ENCODE data around the gene SLC2A8.

SLC2A8 gene

DNA sequence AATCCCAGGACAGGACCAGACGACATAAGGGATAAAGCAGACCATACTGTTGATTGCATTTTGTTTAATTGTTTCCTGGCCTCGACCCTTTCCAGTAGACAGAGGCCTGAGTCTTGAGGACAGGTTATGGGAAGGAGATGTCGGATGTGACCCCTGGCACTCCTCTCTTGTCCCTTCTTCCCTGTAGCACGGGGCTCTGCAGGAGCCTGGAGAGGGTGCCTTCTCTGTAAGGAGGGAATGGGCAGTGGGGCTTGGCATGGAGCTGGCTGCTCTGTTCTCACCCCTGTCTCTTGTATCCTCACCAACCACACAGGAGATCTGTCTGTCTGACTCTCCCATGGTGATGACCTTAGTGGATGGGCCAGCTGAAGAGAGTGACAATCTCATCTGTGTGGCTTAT is 40.1 kb upstream of the SLC2A8 start:
- TF ChIP-seq, protein P1, sequence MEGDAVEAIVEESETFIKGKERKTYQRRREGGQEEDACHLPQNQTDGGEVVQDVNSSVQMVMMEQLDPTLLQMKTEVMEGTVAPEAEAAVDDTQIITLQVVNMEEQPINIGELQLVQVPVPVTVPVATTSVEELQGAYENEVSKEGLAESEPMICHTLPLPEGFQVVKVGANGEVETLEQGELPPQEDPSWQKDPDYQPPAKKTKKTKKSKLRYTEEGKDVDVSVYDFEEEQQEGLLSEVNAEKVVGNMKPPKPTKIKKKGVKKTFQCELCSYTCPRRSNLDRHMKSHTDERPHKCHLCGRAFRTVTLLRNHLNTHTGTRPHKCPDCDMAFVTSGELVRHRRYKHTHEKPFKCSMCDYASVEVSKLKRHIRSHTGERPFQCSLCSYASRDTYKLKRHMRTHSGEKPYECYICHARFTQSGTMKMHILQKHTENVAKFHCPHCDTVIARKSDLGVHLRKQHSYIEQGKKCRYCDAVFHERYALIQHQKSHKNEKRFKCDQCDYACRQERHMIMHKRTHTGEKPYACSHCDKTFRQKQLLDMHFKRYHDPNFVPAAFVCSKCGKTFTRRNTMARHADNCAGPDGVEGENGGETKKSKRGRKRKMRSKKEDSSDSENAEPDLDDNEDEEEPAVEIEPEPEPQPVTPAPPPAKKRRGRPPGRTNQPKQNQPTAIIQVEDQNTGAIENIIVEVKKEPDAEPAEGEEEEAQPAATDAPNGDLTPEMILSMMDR (IDR thresholded peaks at IDR 0.05; ENCODE audit: insufficient read depth, low read depth, low read length, missing control alignments) = no peak
- no peak overlapping the region for H3K4me3 ChIP-seq (ENCODE audit: low read length)
- DNase-seq (ENCODE audit: low read depth) = no peak

DNA sequence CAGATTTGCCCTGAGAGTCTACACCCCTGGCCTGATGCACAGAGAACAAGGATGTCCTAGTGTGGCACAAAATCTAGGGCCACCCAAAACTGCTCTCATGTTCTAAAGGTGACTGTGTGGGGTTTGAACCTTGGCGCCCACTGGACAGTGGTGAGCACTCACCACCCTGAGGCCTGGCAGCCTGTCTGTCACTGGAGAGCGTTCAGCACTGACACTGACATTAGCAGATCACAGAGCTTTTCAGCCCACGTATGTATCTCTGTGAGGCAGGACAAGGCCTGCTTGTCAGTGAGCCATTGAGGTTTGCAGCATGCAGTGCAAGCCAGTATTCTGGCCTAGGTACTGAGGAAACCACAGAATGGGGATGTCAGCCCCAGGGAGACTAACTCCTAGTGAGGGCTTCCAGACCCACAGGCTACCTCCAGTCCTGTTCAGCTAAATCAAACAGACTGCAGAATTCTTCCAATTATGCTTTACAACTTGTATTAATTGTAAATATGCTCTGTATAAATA is 38.9 kb upstream of the SLC2A8 start:
- TF ChIP-seq, protein P1 (IDR thresholded peaks at IDR 0.05; ENCODE audit: insufficient read depth, low read depth, low read length, missing control alignments) = no peak
- no peak for DNase-seq (ENCODE audit: low read depth)
- H3K4me3 ChIP-seq (ENCODE audit: low read length) = no peak overlapping the region

DNA sequence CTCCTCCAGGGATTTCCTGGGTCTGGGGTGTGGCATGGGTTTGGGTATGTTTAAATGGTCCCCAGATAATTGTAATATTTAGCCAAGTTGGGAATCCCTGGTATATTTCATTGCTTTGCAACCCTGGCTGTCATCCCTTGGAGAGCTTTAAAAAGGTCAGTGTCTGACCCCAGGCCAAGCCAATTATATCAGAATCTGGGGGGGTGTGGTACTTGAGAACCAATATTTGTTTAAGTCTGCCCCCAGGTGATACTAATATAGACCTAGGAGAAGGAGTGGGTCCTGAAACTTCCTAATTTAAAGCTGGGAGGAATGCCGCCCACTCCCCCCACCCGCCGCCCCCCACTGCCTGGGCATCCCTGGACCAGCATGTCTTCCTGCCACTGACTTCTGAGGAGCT is 38.2 kb upstream of the SLC2A8 start:
- TF ChIP-seq, protein P1 (IDR thresholded peaks at IDR 0.05; ENCODE audit: insufficient read depth, low read depth, low read length, missing control alignments) = no peak
- no peak for DNase-seq (ENCODE audit: low read depth)
- H3K4me3 ChIP-seq (ENCODE audit: low read length) = no peak overlapping the region

DNA sequence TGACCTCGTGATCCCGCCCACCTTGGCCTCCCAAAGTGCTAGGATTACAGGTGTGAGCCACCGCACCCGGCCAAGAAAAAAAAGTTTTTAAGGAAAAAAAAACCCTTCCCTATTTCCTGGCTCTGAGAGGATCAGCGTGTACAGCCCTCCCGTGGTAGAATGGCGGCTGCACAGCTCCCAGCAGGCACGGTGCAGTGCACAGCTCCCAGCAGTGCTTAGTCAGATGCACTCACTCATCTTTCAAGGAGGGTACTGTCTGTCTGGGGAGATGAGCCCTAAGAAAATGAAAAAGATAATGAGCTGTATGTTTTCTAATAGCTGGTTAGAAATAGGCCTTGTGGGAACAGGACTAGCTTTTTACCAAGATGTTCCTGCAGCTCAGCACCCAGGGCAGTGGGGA is 36.7 kb upstream of the SLC2A8 start:
- peak; percentile 22 for DNase-seq (ENCODE audit: low read depth)

DNA sequence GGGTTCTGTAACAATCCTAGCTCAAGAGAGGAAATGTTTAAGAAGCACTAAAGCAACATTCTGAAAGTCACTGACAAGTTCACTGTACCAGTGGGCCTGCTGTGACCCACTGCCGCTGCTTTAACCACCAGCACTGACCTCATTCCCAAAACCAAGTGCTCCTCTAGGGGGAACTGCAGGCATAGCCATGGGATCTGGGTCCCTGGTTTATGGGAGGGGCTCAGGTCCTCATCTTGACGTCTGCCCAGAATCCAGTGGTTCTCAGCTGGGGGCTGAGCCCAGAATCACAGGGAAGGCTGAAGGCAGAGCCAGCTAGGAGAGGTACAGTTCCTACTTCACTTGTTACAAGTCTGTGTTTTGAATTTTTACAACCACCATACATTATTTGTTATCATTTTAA is 36.1 kb upstream of the SLC2A8 start:
- DNase-seq (ENCODE audit: low read depth) = peak; percentile 49
- TF ChIP-seq, protein P1 (IDR thresholded peaks at IDR 0.05; ENCODE audit: insufficient read depth, low read depth, low read length, missing control alignments) = peak; percentile 40
- H3K4me3 ChIP-seq (ENCODE audit: low read length) = no peak overlapping the region

More for the DNA sequence above, 36.7 kb upstream of the SLC2A8 start:
- TF ChIP-seq, protein P1 (IDR thresholded peaks at IDR 0.05; ENCODE audit: insufficient read depth, low read depth, low read length, missing control alignments) = no peak
- no peak overlapping the region for H3K4me3 ChIP-seq (ENCODE audit: low read length)

DNA sequence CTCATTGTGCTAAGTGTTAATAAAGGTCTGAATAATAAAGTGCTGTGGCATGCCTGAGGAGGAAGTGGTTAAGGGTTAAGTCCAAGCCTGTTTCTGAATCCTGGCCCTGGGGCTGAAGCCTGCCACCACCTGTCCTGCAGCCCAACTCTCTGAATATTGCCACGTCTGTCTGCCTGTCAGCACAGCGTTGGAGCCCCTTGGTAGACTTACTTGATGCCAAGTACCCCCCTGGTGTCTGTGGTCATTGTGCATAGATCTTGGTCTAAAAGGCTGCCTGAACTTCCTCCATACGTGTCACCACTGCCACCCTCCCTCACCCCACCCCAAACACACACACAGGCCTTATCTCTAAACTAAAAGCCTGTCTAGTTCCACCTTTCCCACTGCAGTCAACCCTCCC is 35.4 kb upstream of the SLC2A8 start:
- no peak overlapping the region for H3K4me3 ChIP-seq (ENCODE audit: low read length)
- TF ChIP-seq, protein P1 (IDR thresholded peaks at IDR 0.05; ENCODE audit: insufficient read depth, low read depth, low read length, missing control alignments) = no peak
- peak; percentile 91 for DNase-seq (ENCODE audit: low read depth)

DNA sequence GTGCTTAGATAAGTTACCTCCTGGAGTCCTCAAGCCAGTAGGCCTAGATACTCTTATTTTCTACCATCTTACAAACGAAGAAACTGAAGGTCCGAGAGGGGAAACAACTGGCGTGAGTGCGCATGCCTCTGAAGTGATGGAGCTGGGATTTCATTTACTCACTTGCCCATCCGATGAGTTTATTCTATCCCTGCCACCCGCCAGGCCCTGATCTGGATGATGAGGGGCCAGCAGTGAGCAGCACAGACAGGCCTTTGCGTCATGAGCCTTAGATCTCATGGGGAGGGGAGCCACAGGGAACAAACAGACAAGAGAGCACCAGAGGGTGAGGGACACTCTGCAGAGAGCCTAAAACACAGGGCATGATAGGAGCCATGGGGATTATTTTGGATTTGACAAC is 34.1 kb upstream of the SLC2A8 start:
- TF ChIP-seq, protein P1 (IDR thresholded peaks at IDR 0.05; ENCODE audit: insufficient read depth, low read depth, low read length, missing control alignments) = no peak
- DNase-seq (ENCODE audit: low read depth) = no peak
- H3K4me3 ChIP-seq (ENCODE audit: low read length) = no peak overlapping the region
